Endodermal cell (in vitro differentiated cells): Measurements from ENCODE around the gene PLEKHM2. TPM values are rescaled to one million over a fixed set of nuclear protein-coding genes. Genes with fewer than 3 reads are reported as not detected.
A peak's percentile ranks its signal among the peaks of the same experiment; 100 is the strongest.

Source experiments
- DNase-seq: peaks from one replicate; pipeline ENCODE4 v3.0.0-alpha.2; 2017
- H3K27ac ChIP-seq: 2 replicates; pipeline ENCODE4 v1.5.1; 2013; ENCODE audit warnings: mild to moderate bottlenecking, low read depth, low read length, moderate library complexity
- H3K27me3 ChIP-seq: 2 replicates; pipeline ENCODE4 v1.6.1; 2013; ENCODE audit warnings: mild to moderate bottlenecking, low read length, moderate library complexity; ENCODE audit not compliant: insufficient read depth, control insufficient read depth, poor library complexity, severe bottlenecking
- H3K36me3 ChIP-seq: 2 replicates; pipeline ENCODE4 v1.7.0; 2013; ENCODE audit warnings: mild to moderate bottlenecking, low read length, moderate library complexity; ENCODE audit not compliant: control insufficient read depth, insufficient read depth
- H3K4me1 ChIP-seq: one replicate; pipeline ENCODE4 v1.7.0; 2013; ENCODE audit warnings: low read length; ENCODE audit not compliant: control insufficient read depth, insufficient read depth
- H3K4me3 ChIP-seq: 2 replicates; pipeline ENCODE4 v1.5.1; 2013; ENCODE audit warnings: mild to moderate bottlenecking, low read length, moderate library complexity
- H3K9ac ChIP-seq: 2 replicates; pipeline ENCODE4 v1.6.1; 2013; ENCODE audit warnings: mild to moderate bottlenecking, low read length, moderate library complexity; ENCODE audit not compliant: poor library complexity, severe bottlenecking; ENCODE audit errors: extremely low read depth
- H3K9me3 ChIP-seq: 2 replicates; pipeline ENCODE4 v1.6.1; 2013; ENCODE audit warnings: mild to moderate bottlenecking, low read length, moderate library complexity; ENCODE audit not compliant: control insufficient read depth
- H3K27ac Mint-ChIP-seq: 2 replicates; pipeline ENCODE4 v1.8.0; 2020; ENCODE audit warnings: mixed read lengths
- H3K27me3 Mint-ChIP-seq: 2 replicates; pipeline ENCODE4 v1.8.0; 2021; ENCODE audit warnings: mild to moderate bottlenecking, mixed read lengths; ENCODE audit not compliant: insufficient read depth
- H3K36me3 Mint-ChIP-seq: 2 replicates; pipeline ENCODE4 v1.8.0; 2020; ENCODE audit warnings: low read depth, mixed read lengths
- H3K4me1 Mint-ChIP-seq: 2 replicates; pipeline ENCODE4 v1.8.0; 2020; ENCODE audit warnings: mixed read lengths
- H3K4me3 Mint-ChIP-seq: 2 replicates; pipeline ENCODE4 v1.8.0; 2020; ENCODE audit warnings: mild to moderate bottlenecking, moderate library complexity, mixed read lengths
- H3K9me3 Mint-ChIP-seq: 2 replicates; pipeline ENCODE4 v1.8.0; 2020; ENCODE audit warnings: mild to moderate bottlenecking, mixed read lengths
- WGBS, 2 experiments: methylation state at CpG; one replicate each; pipeline versions ENCODE4 v1.1.5 to v1.1.7; 2013; ENCODE audit warnings: missing lambda C conversion rate in 2 of 2, mixed read lengths in 1 of 2; ENCODE audit not compliant: insufficient coverage in 1 of 2, insufficient read length in 1 of 2; 5-methylcytosine and 5-hydroxymethylcytosine counted together
- total RNA-seq, 2 donors: library from RNA; stranded (reverse); fragmentation: NEBNext Ultra II Directional in 1 of 2; extraction: Animal tissue kit (Norgen Biotek cat#: 25700) in 1 of 2; gene quantifications; 2 replicates in 1 of 2; 3 replicates in 1 of 2; pipeline ENCODE4 v1.2.1, GENCODE V29; 2021
- TF ChIP-seq, protein P1 (sequence below): fragments of 200-600 bp; sonication (generic); conservative IDR thresholded peaks from 2 replicates; pipeline ENCODE4 v1.5.0; 2021; ENCODE audit warnings: antibody characterized with exemption, mild to moderate bottlenecking

Gene PLEKHM2
- total RNA-seq, 2 donors from 2014 or later = 46.9 to 50.4 TPM

DNA sequence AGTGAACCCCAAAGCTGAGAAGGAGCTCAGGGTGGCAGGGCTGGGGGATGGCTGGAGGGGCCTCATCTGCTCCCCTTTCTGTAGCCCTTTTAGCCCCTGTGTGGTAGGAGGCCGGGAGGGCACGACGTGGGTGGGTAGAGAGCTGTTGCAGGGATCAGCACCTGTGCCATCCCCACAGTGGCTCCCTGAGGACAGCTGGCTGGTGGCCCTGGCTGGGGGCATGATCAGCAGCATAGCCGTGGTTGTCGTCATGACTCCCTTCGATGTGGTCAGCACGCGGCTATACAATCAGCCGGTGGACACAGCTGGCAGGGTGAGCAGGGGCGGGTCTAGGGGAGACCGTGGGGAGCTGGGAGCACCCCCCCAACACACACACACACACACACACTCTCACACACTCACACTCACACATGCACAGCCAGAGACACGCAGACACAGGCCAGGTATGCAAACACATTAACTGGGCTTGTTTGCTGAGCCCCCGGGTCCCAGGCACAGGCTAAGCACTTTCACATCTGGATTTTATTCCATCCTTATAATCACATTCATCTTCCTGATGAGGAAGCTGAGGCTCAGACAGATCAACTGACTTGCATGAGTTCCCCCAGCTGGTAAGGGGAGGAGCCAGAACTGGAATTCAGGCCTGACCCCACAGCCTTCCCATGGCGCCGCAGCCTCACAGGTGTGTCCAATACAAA lies 54.4 kb downstream of the PLEKHM2 start:
- Mint-ChIP-seq H3K4me3 (no peak overlapping the region), H3K36me3 (no peaks in the 10 kb centered on the region), H3K27me3 (no peaks in the 10 kb centered on the region), H3K4me1 (peaks cover 9% of the 10 kb centered on the region), H3K9me3 (no peaks in the 10 kb centered on the region), H3K27ac (no peak overlapping the region)
- H3K27me3 ChIP-seq = no peaks in the 10 kb centered on the region
- no peaks in the 10 kb centered on the region for H3K4me1 ChIP-seq
- H3K4me3 ChIP-seq = no peak overlapping the region
- H3K27ac ChIP-seq = no peak overlapping the region
- TF ChIP-seq, protein P1, sequence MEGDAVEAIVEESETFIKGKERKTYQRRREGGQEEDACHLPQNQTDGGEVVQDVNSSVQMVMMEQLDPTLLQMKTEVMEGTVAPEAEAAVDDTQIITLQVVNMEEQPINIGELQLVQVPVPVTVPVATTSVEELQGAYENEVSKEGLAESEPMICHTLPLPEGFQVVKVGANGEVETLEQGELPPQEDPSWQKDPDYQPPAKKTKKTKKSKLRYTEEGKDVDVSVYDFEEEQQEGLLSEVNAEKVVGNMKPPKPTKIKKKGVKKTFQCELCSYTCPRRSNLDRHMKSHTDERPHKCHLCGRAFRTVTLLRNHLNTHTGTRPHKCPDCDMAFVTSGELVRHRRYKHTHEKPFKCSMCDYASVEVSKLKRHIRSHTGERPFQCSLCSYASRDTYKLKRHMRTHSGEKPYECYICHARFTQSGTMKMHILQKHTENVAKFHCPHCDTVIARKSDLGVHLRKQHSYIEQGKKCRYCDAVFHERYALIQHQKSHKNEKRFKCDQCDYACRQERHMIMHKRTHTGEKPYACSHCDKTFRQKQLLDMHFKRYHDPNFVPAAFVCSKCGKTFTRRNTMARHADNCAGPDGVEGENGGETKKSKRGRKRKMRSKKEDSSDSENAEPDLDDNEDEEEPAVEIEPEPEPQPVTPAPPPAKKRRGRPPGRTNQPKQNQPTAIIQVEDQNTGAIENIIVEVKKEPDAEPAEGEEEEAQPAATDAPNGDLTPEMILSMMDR = no peak
- H3K9me3 ChIP-seq = no peaks in the 10 kb centered on the region
- H3K9ac ChIP-seq = no peak overlapping the region
- 95 to 96% methylated on average over 5 to 15 of the region's 15 CpGs for WGBS, 2 experiments
- no peak for DNase-seq
- no peaks in the 10 kb centered on the region for H3K36me3 ChIP-seq

DNA sequence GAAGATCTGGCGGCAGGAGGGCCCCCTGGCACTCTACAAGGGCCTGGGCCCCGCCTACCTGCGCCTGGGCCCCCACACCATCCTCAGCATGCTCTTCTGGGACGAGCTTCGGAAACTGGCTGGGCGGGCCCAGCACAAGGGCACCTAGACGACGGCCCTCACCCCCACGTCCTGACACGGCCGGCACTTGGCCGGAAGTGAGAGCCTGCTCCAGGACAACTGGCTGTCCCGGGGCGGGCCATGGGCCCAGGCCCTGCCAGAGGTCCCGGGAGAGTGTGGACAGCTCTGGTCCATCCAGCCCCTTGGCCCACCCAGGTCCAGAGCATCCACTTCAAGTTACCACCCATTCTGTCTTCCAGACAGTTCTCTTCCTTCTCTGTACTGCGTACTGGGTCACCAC lies 55.1 kb downstream of the PLEKHM2 start:
- no peaks in the 10 kb centered on the region for H3K9me3 ChIP-seq
- no peaks in the 10 kb centered on the region for H3K4me1 ChIP-seq
- Mint-ChIP-seq H3K4me3 (no peak overlapping the region), H3K27me3 (no peaks in the 10 kb centered on the region), H3K4me1 (peaks cover 9% of the 10 kb centered on the region), H3K27ac (no peak overlapping the region), H3K36me3 (no peaks in the 10 kb centered on the region), H3K9me3 (no peaks in the 10 kb centered on the region)
- TF ChIP-seq, protein P1 = no peak
- H3K4me3 ChIP-seq = no peak overlapping the region
- H3K36me3 ChIP-seq = no peaks in the 10 kb centered on the region
- no peak overlapping the region for H3K9ac ChIP-seq
- no peak overlapping the region for H3K27ac ChIP-seq
- 92 to 97% methylated on average over 15 to 16 of the region's 16 CpGs for WGBS, 2 experiments
- DNase-seq = no peak
- H3K27me3 ChIP-seq = no peaks in the 10 kb centered on the region

DNA sequence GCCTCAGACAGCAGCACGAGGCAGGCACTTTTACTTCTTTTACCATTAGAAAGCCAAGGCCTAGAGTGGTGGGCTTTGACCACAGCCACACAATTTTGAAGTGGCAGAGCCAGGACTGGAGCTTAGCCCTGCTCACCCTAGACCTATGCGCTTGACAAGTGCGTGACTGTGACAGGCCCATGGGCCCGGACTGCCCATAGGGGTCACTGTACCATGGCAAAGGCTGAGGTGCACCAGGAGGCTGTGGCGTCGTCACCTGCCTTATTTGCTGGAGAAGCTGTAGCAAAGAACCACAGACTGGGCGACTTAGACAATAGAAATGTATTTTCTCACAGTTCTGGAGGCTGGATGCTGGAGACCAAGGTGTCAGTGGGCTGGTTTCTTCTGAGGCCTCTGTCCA lies 55.6 kb downstream of the PLEKHM2 start:
- H3K4me3 ChIP-seq = no peak overlapping the region
- no peaks in the 10 kb centered on the region for H3K9me3 Mint-ChIP-seq
- no peaks in the 10 kb centered on the region for H3K27me3 ChIP-seq
- TF ChIP-seq, protein P1 = peak; percentile 67
- no peak overlapping the region for H3K27ac Mint-ChIP-seq
- no peak overlapping the region for H3K4me3 Mint-ChIP-seq
- H3K36me3 ChIP-seq = no peaks in the 10 kb centered on the region
- no peaks in the 10 kb centered on the region for H3K4me1 ChIP-seq
- peak; percentile 84 for DNase-seq
- H3K4me1 Mint-ChIP-seq = peaks cover 9% of the 10 kb centered on the region
- no peaks in the 10 kb centered on the region for H3K9me3 ChIP-seq
- no peak overlapping the region for H3K27ac ChIP-seq
- H3K9ac ChIP-seq = no peak overlapping the region
- no peaks in the 10 kb centered on the region for H3K36me3 Mint-ChIP-seq
- no peaks in the 10 kb centered on the region for H3K27me3 Mint-ChIP-seq
- WGBS, 2 experiments = 89 to 90% methylated on average over 7 of the region's 7 CpGs
